Vagina (tissue), 2 donors: ENCODE data around the gene TKTL1.

ENCODE experiments used
- POLR2A ChIP-seq, 2 donors: fragments of 450-650 bp; IDR thresholded peaks; one replicate each; pipeline ENCODE4 v1.6.1; 2017; ENCODE audit warnings: antibody characterized with exemption in 2 of 2, mild to moderate bottlenecking in 2 of 2, moderate library complexity in 2 of 2
- POLR2AphosphoS5 ChIP-seq, 2 donors: sonication (generic); formaldehyde crosslinking; IDR thresholded peaks; one replicate each; pipeline ENCODE4 v1.9.0; 2017; ENCODE audit warnings: antibody characterized with exemption in 2 of 2, mild to moderate bottlenecking in 2 of 2, low read depth in 1 of 2; ENCODE audit not compliant: insufficient read depth in 1 of 2

DNA sequence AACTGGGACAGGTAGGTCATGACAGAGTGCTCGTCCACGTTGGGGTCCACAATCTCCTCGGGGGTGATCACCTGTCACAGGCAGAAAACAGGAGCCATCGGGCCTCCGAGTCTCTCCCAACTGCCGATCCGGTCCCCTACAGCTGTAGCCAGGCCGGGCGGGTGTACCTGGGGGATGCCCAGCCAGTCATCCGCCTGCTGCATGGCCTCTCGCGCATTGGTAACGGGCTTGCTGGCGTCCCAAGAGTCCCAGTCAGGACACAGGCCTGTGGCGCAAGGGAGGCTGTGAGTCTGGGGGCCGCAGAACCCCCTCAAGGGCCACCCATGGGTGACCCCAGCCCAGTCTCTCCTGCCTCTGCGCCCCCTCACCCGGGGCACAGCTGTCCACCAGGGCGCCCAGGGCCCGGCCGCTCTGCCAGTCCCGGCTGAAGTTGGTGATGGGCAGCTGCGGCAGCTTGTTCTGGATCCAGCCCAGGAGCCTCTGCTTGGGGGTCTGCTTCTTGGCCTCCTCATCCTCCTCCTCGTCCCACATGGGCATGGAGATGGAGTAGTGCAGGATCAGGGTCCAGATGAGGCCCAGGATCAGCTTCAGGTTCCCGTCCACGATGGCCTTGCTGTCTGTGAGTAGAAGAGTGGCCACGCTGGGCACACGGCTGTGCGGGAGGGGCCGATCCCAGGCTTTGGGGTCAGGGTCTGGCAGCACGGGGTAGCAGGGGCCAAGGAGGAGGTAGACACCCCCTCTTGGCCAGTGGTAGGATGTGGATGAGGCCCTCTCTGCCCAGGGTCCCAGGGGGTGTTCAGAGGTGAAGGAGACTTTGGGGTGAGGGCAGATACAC is 72.1 kb downstream of the TKTL1 start:
- no peak for TF ChIP-seq POLR2A (IDR thresholded peaks at IDR 0.05)
- no peak for TF ChIP-seq POLR2AphosphoS5 (IDR thresholded peaks at IDR 0.05; ENCODE audit: insufficient read depth in 1 of 2, low read depth in 1 of 2)
